ENCODE results near the gene PCIF1. TPM values are rescaled to one million over a fixed set of nuclear protein-coding genes. Genes with fewer than 3 reads are reported as not detected.

PCIF1 gene
- total RNA-seq, 1 experiment from 2014 or later: 26.8 TPM

- Mint-ChIP-seq H3K9me3 (no peaks in the 10 kb centered on the region), H3K27ac (peak overlapping the region in 2 of 3 experiments; percentile 45 to 78; a peak in 2 of 7 replicates)
Observed at GRCh38 chr20:45909817-45910669, 24.4 kb upstream of the PCIF1 start.

More at GRCh38 chr20:45909817-45910669, 24.4 kb upstream of the PCIF1 start:
- no CpG with 5 or more reads among the region's 22 CpGs for WGBS (ENCODE audit: extremely low coverage, insufficient read length, low lambda C conversion rate)
- H4K20me1 ChIP-seq (ENCODE audit: control insufficient read depth, insufficient read depth, insufficient read length): no peaks in the 10 kb centered on the region
- H2AK5ac ChIP-seq (ENCODE audit: insufficient read length, low read length): no peak overlapping the region
- Mint-ChIP-seq H3K4me3 (peak overlapping the region; percentile 81 to 92), H3K36me3 (ENCODE audit: insufficient read depth in 1 of 3, low read depth in 3 of 3) (peaks cover 34 to 37% (median 35%) of the 10 kb centered on the region in 3 experiments; a peak in 6 of 7 replicates), H3K4me1 (peaks cover 9 to 18% of the 10 kb centered on the region in 2 experiments), H3K27me3 (ENCODE audit: low read depth) (no peaks in the 10 kb centered on the region)
- H3K23me2 ChIP-seq (ENCODE audit: insufficient read length, low read depth, low read length, poor library complexity, severe bottlenecking): peaks cover 16% of the 10 kb centered on the region
- H3K27ac ChIP-seq (ENCODE audit: insufficient read length, low read depth, low read length): no peak overlapping the region
- no peak overlapping the region for H4K91ac ChIP-seq (ENCODE audit: insufficient read length, low read depth, low read length)
- no peak overlapping the region for H3K4ac ChIP-seq (ENCODE audit: low read depth, low read length)
- no peak overlapping the region for H3K56ac ChIP-seq (ENCODE audit: insufficient read length, low read depth, low read length)
- no peak overlapping the region for H3K23ac ChIP-seq (ENCODE audit: insufficient read length, low read depth, low read length)
- H3K14ac ChIP-seq (ENCODE audit: insufficient read depth, low read length): no peak overlapping the region
- H3K4me1 ChIP-seq (ENCODE audit: insufficient read depth, low read length): no peaks in the 10 kb centered on the region
- no peak overlapping the region for H3K9ac ChIP-seq (ENCODE audit: extremely low read depth, insufficient read length, low read length)
- no peak overlapping the region for H2BK12ac ChIP-seq (ENCODE audit: insufficient read length, low read depth, low read length)
- H4K8ac ChIP-seq (replicated peaks; ENCODE audit: insufficient read length, low read depth, low read length): no peak overlapping the region
- no peaks in the 10 kb centered on the region for H3K79me1 ChIP-seq (ENCODE audit: insufficient read depth, low read depth, low read length, poor library complexity, severe bottlenecking)
- H3K27me3 ChIP-seq (ENCODE audit: insufficient read depth, low read length): no peaks in the 10 kb centered on the region
- DNase-seq: no peak
- no peak overlapping the region for H3K18ac ChIP-seq (ENCODE audit: insufficient read length, low read depth, low read length)
- H3K79me2 ChIP-seq (ENCODE audit: insufficient read depth, low read length): no peaks in the 10 kb centered on the region
- H2BK20ac ChIP-seq (ENCODE audit: low read depth, low read length, poor library complexity, severe bottlenecking): no peak overlapping the region
- peak overlapping the region; percentile 16 for H3K4me2 ChIP-seq (ENCODE audit: insufficient read depth, insufficient read length, low read length)
- H3T11ph ChIP-seq (ENCODE audit: low read length): no peak overlapping the region
- no peak overlapping the region for H2BK5ac ChIP-seq (ENCODE audit: insufficient read length, low read length)
- no peak overlapping the region for H2BK15ac ChIP-seq (ENCODE audit: low read depth, low read length)
- no peak overlapping the region for H2AFZ ChIP-seq (ENCODE audit: low read length)
- H3K9me3 ChIP-seq (ENCODE audit: control insufficient read depth, low read depth, low read length): no peaks in the 10 kb centered on the region
- no peak overlapping the region for H4K5ac ChIP-seq (ENCODE audit: insufficient read length, low read depth, low read length)
- TF ChIP-seq CTCF (conservative IDR thresholded peaks at IDR 0.05): no peak
- H2BK120ac ChIP-seq (ENCODE audit: low read depth, low read length, poor library complexity, severe bottlenecking): no peak overlapping the region
